ENCODE measurements around the gene TNK2. TPM values are rescaled to one million over a fixed set of nuclear protein-coding genes. Genes with fewer than 3 reads are reported as not detected.

The TNK2 gene
- total RNA-seq, 2 donors from 2014 or later = 26.5 to 38.6 TPM

DNA sequence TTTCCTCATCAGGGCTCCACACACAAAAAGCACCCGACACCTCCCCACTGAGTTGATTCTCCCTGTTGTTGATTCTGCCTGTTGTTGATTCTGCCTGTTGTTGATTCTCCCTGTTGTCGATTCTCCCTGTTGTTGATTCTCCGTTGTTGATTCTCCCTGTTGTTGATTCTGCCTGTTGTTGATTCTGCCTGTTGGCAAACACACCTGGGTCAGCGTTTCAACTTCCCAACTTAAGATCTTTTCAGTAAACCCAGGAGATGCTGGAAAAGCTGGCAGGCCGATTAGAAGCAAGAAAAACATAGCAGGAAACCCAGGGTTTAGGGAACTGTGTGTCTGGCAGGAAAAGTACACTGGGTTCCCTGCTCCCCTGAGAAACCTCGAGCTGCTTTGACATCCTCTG, 47.9 kb downstream of the TNK2 start:
- peaks cover 0 to 24% of the 10 kb centered on the region in 2 donors for H3K4me1 ChIP-seq
- no peak for DNase-seq (ENCODE audit: low spot score)
- H3K27me3 ChIP-seq = no peaks in the 10 kb centered on the region
- H3K4me3 ChIP-seq = no peak overlapping the region
- H3K36me3 ChIP-seq = no peaks in the 10 kb centered on the region
- TF ChIP-seq, protein P1, sequence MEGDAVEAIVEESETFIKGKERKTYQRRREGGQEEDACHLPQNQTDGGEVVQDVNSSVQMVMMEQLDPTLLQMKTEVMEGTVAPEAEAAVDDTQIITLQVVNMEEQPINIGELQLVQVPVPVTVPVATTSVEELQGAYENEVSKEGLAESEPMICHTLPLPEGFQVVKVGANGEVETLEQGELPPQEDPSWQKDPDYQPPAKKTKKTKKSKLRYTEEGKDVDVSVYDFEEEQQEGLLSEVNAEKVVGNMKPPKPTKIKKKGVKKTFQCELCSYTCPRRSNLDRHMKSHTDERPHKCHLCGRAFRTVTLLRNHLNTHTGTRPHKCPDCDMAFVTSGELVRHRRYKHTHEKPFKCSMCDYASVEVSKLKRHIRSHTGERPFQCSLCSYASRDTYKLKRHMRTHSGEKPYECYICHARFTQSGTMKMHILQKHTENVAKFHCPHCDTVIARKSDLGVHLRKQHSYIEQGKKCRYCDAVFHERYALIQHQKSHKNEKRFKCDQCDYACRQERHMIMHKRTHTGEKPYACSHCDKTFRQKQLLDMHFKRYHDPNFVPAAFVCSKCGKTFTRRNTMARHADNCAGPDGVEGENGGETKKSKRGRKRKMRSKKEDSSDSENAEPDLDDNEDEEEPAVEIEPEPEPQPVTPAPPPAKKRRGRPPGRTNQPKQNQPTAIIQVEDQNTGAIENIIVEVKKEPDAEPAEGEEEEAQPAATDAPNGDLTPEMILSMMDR (IDR thresholded peaks at IDR 0.05) = no peak
- no peaks in the 10 kb centered on the region for H3K9me3 ChIP-seq
- H3K27ac ChIP-seq = no peak overlapping the region

DNA sequence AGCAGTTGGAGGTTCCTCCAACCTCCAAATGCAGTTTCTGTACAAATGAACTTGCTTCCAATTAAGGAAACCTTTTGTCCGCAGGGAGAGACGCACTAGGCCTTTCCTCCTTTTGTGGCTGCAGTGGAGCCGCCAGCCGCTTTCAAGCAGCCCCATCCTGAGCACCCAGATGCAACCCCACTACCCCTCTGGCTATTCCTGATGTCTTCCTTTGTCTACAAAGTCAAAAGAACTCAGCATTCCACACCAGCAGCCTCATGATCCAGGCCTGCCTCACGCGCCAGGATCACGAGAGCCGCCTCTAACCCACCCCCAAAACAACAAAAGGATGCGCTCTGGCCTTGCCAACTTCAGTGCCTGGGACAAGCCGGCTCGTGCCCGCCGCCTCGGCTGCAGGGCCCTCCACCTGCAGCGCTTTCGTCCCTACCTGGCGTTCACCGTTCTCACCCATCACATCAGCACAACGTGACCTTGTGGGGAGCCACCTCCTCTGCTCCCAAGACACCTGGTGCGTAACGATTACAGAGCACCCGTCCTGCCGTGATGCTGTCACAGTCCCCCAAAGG, 48.4 kb downstream of the TNK2 start:
- H3K4me1 ChIP-seq = peaks cover 0 to 24% of the 10 kb centered on the region in 2 donors
- no peaks in the 10 kb centered on the region for H3K9me3 ChIP-seq
- no peaks in the 10 kb centered on the region for H3K36me3 ChIP-seq
- TF ChIP-seq, protein P1 (IDR thresholded peaks at IDR 0.05) = no peak
- no peak overlapping the region for H3K27ac ChIP-seq
- H3K27me3 ChIP-seq = no peaks in the 10 kb centered on the region
- H3K4me3 ChIP-seq = no peak overlapping the region
- no peak for DNase-seq (ENCODE audit: low spot score)

DNA sequence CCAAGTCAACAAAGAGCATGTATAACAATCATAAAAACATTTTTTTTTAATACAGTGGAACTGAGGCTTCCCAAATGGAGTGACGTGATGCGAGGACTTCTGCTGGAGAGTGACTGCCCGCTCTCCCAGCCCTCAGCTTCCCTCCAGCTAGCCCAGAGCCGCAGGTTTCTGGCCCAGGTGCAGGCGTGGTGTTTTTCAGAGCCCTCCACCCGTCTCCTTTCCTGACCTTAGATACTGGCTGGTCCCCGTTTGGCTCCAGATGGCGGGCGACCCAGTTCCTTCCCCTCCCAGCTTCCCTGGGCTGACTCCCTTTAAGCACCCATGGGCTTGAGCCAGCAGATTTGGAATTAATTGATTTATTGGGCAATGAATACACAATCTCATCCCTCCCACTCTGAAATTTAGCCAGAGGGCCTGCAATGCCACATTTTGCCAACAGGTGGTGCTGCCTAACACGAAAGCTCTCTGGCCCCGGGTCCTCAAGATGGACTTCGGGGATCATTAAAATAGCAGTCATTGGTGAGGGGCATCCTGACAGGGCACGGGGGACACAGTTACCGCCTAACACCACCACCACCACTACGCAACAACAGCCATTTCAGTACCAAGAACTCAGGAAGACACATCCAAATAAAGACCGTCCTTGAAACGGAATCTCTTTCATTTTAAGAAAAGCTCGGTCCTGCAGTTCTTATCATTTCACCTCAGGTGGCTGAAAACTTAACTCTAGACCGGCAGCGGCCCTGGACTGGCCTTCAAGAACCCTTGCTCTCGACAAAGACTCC, 49.1 kb downstream of the TNK2 start:
- peaks cover 0 to 24% of the 10 kb centered on the region in 2 donors for H3K4me1 ChIP-seq
- H3K36me3 ChIP-seq = no peaks in the 10 kb centered on the region
- no peak overlapping the region for H3K27ac ChIP-seq
- TF ChIP-seq, protein P1 (IDR thresholded peaks at IDR 0.05) = peak; percentile 98
- no peak overlapping the region for H3K4me3 ChIP-seq
- H3K27me3 ChIP-seq = no peaks in the 10 kb centered on the region
- DNase-seq (ENCODE audit: low spot score) = peak; percentile 82
- no peaks in the 10 kb centered on the region for H3K9me3 ChIP-seq

DNA sequence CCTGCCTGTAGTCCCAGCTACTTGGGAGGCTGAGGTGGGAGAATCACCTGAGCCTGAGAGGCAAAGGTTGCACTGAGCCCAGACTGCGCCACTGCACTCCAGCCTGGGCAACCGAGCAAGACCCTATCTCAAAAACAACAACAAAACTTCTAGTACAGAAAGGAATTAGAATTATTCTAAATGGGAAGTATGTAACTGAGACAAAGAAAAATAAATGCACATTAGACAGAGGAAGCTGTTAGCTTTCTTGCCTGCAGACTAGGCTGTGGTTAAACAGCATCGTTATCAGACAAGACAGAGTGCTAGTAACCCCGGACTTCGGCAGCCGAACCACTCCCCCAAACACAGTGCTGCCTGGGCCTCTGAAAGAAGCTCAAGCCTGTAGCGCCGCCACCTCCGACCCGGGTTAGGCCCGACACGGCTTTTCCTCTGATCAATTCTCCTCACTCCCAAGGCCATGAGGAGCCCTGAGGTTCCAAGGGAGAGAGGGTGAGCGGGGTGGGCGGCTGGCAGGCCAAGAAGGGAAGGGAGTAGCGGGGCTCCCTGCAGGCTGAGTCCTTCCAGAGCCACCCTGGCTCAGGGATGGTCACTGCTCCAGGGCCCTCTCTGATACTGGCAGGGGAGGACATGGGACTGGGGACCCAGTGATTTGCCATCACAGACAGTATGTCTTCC, 51.8 kb downstream of the TNK2 start:
- TF ChIP-seq, protein P1 (IDR thresholded peaks at IDR 0.05) = no peak
- Histone ChIP-seq H3K4me3 (no peak overlapping the region), H3K9me3 (no peaks in the 10 kb centered on the region), H3K27me3 (no peaks in the 10 kb centered on the region), H3K4me1 (peaks cover 0 to 8% of the 10 kb centered on the region in 2 donors), H3K36me3 (no peaks in the 10 kb centered on the region), H3K27ac (no peak overlapping the region)
- DNase-seq (ENCODE audit: low spot score) = no peak

DNA sequence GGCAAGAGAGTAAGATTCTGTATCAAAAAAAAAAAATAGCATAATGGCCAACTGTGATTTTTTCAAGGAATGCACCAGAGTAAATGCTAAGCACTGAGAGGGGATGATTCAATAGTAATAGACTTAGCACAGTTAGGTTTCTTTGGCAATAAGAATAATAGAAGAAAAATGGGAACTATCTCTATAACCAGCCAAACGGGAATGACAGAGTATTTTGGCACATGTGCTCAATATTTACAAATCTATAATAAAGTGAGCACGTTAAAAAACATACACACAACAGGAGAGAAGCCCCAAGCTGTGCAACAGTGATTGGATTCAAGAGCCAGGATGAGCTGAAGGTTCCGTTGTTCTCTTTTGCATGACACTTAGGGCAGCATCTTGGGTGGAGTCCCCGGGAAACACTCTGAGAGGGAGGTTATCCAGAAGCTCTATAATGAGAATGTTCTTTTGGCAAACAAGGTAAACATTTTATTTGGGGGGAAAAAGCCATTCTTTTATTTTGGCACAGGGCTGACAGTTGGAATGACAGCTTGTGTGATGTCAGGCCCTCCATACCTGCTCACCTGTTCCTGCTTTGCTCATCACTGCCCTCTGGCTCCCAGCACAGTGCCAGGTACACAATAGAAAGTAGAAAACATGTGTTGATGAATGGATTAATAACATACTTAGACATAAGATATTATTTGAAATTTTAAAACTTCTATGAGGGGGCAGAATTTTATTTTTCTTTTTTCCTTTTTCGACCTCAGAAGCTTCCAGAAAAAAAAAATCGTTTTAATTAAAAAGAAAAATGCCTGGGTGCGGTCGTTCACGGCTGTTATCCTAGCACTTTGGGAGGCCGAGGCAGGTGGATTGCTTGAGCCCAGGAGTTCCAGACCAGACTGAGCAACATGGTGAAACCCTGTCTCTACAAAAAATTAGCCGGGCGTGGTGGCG, 52.6 kb downstream of the TNK2 start:
- no peaks in the 10 kb centered on the region for H3K36me3 ChIP-seq
- no peaks in the 10 kb centered on the region for H3K27me3 ChIP-seq
- H3K27ac ChIP-seq = no peak overlapping the region
- H3K4me1 ChIP-seq = peaks cover 0 to 12% of the 10 kb centered on the region in 2 donors
- H3K4me3 ChIP-seq = no peak overlapping the region
- no peaks in the 10 kb centered on the region for H3K9me3 ChIP-seq
- DNase-seq (ENCODE audit: low spot score) = no peak
- TF ChIP-seq, protein P1 (IDR thresholded peaks at IDR 0.05) = no peak

Data from right atrium auricular region (tissue), 2 donors.